Limb (tissue), 2 donors: ENCODE results near the gene VPS26B.
A peak's percentile ranks its signal among the peaks of the same experiment; 100 is the strongest.

Experiments used
- DNase-seq, 2 donors: peaks; one replicate each; pipeline ENCODE4 v3.0.0-alpha.2; 2016; ENCODE audit errors: extremely low spot score in 2 of 2

VPS26B gene

DNA sequence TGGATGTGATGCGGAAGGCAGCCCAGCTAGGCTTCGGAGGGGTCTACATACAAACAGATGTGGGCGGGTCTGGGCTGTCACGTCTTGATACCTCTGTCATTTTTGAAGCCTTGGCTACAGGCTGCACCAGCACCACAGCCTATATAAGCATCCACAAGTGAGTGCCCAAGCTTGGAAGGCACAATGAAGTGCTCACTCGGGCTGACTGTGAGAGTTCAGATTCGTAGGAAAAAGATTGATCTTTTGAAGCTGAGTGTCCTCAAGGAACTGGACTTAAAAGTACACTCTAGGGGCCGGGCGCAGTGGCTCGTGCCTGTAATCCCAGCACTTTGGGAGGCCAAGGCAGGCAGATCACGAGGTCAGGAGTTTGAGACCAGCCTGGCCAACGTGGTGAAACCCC lies 32.6 kb downstream of the VPS26B start:
- DNase-seq, result no peak

DNA sequence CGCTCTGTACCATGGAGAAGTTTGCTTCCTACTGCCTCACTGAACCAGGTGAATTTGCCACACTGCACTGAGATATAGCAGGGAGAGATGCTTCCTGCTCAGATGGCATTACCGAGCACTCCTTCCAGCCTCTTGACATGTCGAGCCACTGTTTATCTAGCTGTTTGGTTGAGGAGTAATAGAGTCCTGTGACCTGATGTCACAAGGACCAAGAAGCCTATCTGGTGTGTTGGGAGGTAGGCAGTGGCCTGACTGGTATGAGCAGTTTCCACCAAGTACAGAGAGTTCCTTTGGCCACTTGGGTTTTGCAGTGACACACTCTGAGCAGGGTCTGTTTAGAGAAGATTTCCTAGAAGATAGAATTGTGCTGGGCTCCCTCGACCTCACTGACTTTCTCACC lies 34.1 kb downstream of the VPS26B start:
- no peak for DNase-seq

DNA sequence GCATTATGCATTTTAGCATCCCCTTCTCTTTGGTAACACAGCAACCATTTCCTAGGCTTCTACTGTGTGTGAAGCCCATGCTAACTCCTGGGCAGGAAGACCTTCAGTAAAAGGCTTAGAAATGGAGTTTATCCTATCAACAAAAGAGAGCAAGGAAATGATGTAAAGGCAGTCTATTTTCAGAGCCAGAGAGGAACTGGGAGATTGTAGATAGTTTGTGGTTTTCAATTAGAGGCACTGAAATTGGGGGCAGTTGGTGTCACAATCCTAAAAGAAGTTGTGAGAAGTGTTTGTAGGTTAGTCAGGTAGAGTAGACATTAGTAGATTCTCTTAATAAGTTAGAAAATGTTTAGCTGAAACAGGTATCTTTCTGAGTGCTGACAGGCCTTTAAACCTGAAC lies 36.0 kb downstream of the VPS26B start:
- DNase-seq, result no peak

DNA sequence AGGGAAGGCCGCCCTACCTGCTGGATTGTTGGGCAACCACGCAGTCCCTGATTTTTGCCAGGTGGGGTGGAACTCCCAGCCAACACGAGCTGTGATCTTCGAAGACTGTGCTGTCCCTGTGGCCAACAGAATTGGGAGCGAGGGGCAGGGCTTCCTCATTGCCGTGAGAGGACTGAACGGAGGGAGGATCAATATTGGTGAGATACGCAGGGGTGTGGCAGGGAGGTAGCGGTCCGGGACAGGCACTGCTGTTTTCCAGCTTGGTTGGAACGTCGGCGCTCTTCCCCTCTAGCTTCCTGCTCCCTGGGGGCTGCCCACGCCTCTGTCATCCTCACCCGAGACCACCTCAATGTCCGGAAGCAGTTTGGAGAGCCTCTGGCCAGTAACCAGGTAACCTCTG lies 36.5 kb downstream of the VPS26B start:
- DNase-seq, result no peak

DNA sequence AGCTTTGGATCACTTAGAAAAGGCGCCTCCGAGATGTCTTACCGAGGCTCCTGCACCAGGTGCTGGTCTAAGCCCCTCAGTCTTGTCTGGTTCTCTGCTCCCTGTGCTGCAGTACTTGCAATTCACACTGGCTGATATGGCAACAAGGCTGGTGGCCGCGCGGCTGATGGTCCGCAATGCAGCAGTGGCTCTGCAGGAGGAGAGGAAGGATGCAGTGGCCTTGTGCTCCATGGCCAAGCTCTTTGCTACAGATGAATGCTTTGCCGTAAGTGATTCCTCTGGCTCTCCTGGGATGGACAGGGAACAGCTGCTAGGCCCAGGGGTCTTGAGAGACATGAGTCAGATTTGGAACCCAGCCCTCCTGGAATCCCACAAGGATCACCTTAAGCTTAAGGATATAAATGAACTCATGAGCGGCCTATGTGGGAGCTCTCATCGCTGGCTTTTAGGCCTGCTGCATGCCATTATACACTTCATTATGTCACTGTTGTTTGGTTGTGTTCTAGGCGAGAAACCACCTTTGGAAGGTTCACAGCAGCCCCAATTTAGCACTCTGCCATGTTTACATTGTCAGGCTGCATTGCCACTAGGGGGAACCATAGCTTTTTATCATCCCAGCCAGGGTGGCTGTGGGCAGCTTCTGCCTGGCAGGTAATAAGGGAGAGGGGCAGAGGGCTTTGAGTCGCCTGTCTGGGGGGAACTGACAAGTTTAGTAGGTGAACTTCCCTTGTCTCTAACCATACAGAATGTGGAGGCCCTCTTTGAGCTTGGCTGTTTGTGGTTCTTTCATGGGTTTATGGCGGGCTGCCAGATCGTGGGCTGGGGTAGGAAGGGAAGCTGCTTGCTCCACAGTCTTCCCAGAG lies 37.4 kb downstream of the VPS26B start:
- no peak for DNase-seq

DNA sequence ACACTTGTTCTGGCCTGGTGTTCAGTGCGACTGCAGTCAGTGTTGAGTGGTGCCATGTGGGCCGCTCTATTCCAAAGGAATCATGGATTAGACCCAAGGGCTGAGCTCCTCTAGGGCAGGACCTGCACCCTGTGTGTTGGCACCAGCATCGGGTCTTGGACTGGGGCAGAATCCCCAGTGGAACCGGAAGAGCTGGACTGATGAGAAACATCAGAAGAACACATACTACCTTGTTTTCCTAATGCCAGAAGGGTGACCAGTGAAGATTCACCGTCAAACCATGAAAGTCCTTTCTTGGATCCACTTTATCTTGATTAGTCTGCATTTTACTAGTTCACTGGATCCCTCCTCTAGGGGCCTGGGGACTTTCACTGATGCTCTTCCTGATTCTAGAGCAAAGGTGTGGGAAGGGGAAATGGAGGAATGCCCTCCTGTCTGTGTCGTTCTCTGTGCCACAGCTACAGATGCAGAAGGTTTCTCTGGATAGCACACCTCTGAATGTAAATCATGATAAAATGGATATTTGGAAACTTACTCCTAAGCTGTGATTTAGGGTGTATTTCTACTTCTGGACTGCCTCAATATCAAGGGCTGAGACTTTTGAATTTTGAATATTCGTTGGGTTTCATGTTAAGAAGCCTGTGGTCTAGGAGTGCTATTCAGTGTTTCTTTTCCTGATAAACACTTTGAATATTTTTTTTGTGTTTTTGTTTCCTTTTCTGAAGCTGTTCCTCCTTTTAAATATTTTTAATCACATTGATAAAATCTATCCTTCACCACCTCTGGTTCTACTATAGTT lies 40.7 kb downstream of the VPS26B start:
- no peak for DNase-seq

DNA sequence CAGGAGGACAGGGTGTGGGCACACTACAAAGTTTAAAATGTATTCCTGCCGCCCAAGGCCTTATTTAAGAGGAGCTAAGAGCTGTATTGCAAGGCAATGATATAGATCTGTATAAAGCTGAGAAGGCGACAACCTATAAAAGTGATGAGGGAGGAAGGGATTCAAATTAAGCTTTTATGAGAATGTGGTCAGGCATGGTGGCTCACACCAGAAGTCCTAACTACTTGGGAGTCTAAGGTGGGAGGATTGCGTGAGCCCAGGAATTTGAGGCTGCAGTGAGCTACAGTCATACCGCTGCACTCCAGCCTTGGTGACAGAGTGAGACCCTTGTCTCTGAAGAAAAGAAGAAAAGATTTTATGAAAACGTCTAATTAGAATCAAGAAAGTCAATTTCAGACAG lies 42.0 kb downstream of the VPS26B start:
- no peak for DNase-seq

DNA sequence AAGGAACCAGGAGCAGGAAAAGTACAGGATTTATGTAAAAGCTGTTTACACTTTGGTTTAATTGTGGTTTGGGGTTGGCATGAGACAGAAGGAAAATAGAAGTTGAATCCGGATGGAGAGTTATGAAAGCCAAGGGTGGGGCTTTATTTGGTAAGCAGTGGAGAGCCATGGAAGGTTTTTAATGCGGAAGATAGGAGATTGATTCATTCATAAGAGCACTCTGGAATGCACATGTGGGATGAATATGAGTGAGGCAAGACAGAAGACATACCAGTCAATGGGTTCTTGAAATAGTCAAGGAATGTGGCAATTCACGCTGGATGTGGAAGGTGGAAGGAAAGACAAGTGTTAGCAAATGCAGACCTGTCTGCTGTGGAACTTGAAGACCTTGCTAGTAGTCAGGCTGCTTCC lies 42.4 kb downstream of the VPS26B start:
- no peak for DNase-seq

DNA sequence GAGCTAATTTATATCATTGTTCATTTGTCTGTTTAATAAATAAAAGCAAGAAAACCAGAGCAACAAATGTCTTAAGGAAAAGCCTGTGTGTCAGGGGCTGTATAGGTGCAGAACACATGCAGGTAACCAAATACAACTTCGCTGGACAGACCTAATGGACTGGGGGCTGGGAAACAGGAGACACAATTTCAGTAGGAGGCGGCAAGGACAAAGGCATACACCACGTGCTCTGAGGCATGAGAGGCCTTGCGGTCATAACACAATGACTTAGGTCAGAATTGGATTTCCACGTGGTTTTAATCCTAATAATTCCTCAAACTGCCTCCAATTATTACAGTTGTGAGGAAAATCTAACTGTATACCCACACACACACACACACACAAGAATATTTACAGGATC lies 43.0 kb downstream of the VPS26B start:
- no peak for DNase-seq

DNA sequence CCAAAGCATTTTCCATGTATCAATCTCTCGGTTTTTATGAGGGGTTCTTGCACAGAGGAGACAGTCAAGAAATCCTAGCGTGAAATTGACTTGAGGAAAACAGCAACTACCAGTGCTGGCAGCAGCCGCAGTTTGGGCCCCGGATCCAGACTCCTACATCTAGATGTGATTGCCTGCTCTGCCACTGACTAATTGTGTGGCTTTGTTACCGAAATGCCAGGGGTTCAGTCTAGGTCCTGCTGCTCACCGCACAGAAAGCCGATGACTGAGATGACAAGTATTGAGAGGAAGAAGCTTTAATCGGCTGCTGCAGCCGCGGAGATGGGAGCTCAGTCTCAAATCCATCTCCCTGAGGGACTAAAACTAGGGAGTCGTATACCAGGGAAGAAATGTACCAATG lies 43.5 kb downstream of the VPS26B start:
- DNase-seq, result no peak

DNA sequence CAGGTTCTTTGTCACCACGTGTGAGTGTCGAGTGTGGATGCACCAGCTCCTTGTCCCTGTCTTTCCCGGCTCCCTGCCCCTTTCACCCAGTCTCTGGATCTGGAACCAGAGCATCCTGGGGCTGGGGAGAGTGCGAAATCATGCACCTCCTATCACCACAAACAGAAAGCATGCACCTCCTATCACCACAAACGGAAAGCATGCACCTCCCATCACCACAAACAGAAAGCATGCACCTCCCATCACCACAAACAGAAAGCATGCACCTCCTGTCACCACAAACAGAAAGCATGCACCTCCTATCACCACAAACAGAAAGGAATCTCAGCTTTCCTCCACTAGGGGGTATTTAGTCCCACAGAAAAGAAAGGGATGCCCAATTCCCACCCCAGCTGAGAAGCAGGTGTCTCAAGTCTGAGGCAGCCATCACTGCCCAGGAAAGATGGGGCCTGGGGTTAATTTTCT lies 45.8 kb downstream of the VPS26B start:
- DNase-seq, result no peak

DNA sequence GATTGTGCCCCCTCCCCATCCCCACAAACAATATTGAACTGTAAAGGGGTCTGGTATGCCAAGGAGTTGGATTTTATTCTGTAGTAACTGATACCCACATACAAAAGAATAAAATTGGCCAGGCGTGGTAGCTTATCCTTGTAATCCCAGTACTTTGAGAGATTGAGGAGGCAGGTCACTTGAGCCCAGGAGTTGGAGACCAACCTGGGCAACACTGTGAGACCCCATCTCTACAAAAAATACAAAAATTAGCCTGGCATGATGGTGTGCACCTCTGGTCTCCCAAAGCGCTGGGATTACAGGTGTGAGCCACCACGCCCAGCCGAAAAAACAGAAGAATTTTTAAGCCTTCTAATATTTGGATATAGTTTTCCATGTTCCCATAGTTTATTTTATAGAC lies 47.5 kb downstream of the VPS26B start:
- no peak for DNase-seq

DNA sequence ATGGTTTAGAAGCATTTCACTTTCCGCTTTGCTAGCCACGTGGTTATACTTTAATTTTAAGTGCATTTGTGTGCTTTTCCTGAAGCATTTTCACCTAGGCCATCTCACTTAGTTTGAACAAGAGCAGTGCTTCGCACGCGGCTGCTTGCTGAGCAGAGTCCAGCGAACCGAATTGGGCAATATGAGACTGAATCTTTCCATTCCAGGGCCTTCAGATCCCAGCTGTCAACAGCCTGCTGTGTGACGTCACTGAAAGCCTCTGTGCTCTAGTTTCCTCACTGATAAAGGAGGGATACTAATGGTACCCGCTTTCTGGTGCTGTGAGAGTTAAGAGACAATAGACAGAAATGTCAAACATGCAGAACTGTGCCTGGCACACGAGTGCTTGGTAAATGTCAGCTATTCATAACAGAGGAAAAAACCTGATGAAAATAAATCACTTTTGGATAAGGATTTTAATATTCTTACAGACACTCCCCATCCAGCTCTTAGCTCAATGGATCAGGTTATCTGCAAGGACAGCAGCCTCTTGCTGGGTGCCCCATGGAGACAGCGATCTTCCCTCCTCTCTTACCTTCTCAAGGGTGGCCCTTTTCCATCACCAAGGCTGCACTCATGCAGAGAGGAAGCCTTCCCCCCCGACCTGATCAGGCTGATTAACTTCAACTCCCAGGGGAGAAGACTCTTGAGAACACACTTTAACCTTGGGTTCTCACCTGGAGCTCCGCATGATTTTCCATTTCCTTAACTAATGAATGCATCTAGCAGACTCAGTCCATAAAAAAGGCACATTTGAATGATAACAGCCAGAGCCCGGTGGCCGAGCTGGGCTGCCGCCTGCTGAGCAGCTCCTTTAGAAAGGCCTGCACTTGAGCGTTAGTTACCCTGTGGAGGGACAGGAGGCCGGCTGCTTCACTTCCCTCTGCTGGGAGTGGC lies 48.2 kb downstream of the VPS26B start:
- peak in 1 of 2 donors; percentile 28 for DNase-seq

DNA sequence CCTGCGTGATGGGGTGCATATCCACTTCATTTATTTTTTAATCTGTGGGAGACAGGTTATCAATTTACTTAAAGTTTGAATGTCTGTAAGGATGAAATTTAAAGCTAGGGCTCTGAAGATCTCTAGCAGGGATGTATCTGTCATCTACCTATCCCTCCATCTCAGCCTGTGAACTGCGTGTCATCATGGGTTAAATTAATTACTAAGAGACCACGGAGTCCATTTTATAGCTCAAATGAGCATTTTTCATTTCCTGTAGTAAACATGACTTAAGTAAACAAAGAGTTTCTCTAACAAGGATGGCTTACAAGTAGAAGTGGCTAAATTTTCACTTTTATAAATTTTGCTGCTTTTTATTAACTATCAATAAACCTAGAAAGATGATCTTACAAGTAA lies 48.8 kb downstream of the VPS26B start:
- DNase-seq, result no peak

DNA sequence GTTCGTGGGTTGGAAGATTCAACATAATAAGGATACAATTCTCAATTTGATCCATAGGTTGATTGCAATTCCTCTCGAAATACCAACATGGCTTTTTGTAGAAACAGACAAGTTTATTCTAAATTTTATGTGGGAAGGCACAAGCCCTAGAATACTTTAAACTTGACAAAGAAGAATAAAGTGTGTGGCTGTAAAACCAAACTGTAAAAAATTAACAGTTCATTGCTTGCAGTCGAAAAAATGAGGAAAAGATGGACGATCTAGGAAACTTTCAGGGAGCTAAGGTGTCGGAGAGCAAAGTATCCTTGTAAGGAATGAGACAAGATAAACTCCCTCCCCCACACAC lies 50.7 kb downstream of the VPS26B start:
- DNase-seq, result no peak

DNA sequence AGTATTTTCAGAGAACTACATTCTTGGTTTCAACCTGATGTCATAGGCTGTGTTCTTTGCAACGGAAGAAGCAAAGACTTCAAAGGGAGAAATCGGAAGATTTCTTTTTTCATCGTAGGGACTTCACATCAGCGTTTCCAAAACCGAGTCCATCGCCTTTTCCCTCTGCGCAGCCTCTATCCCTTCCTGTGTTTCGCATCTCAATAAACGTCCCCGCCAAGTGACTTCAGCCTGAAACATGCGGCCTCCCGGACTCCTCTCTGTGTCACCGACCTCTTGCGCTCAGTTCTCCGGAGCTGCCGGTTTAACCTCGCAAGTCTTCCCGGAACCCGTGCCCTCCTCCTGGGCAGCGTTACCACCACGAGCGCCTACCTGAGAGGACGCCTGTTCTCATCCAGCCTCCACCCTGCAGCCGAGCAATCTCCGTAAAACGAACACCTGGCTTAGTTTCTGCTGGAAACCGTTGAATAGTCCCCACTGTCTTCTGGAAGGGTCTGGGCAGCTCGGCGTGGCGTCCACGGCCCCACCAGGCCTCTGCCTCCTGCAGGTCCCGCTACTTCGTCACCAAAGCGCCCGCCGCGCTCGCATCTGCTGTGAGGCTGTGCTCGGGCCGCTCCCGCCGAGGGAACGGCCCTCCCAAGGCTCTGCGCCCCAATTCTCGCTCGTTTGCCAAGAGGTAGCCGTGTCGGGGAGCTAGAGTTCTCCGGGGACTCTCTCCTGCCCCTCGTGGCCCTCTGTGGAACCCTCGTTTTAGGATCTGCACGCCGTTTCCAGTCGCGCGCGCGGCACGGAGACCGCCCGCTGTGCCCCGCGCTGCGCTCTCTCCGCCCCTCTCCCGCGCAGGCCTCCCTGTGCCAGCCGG lies 51.3 kb downstream of the VPS26B start, which contains the start of gene GLB1L3:
TSS of gene GLB1L3 (plus strand) at position 846 of the 862 bp plus-strand sequence. CDS start 362 bp downstream, outside the sequence.
- DNase-seq, result peak in 1 of 2 donors; percentile 66

DNA sequence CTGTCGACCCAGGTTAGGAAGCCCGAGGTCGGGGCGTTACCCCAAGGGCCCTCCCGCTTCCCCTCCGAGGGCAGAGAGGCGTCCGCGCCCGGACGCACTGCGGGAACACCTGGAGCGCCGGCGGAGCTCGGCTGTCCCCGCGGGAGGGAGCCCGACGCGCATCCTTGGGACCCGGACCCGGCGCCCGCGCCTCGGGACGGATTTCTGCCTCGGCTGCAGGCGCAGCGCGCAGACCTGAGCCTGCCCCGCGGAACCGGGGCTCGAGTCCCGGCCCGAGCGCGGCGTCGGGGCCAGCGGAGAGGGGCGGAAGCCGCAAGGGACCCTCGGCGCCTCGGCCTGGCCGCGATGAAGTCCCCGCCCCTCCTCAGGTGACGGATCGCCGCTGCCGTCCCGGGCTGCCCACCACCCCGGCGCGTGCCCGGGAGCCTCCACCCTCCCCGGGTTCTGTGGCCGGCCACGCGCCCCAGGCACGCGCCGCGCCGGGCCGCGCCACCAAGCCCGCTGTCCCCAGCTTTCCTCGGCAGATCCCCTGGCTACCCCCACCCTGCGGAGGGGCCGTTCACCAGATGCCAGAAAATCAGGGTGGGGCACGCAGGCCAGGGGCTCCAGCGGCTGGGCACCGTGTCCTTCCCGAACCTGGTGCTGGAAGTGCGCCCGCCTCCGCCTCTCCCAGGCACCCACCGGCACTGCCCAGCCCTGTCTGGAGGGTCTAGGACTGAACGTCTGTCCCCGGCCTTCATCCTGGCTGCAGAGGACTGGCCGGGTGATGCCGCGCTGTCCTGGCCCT lies 52.1 kb downstream of the VPS26B start:
- peak in 1 of 2 donors; percentile 52 for DNase-seq

DNA sequence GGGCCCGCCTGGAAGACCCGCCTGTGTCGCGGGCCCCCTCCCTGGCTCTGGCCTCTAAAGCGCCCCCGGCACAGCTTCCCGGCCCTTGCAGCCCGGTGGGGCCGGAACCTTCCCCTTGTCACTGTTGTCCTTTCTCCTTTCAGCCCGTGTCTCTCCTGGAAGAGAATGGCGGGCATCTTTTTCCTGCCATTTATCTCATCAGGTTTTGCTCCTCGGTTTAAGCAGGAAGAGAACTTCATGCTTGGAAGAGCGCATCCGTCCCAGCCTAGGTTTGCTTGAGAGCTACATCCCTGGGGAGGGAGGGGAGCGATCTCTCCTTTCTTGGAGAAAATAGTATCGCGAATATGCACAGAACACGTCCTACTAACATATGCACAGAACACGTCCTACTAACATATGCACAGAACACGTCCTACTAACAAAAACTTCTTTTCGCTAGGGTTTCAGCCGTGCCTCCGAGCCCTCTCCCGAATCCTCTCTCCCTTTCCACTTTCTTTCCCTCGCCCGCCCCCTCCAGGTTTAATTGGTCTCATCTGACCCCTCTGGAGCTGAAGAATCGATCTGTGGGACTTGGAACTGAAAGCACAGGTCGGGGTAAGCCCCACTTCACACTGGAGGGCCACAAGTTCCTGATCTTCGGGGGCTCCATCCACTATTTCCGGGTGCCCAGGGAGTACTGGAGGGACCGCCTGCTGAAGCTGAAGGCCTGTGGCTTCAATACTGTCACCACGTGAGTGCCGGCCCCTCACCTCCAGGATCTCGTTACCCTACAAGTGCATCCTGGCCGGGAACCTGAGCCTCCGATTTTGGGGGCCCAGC lies 52.9 kb downstream of the VPS26B start:
- no peak for DNase-seq

DNA sequence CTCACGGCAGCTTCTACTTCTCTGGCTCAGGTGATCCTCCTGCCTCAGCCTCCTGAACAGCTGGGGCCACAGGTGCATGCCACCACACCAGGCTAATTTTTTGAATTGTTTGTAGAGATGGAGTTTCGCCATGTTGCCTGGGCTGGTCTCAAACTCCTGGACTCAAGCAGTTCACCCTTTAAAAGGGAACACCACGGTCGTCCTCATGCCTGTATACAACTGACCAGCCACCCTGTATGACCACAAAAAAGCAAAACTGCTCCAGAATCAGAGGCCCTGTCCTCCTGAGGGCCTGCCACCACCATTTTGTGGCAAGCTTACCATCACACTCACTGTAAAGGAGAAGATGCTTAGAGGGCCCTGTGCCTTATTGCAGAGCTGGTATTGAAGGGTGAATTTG lies 53.9 kb downstream of the VPS26B start:
- DNase-seq, result no peak
